Measurements from ENCODE around the gene ZNF70.

The ZNF70 gene

GRCh38 chr22:23714596-23715578 is 36.0 kb downstream of the ZNF70 start:
- Histone ChIP-seq H3K4me1 (ENCODE audit: control insufficient read depth, insufficient read depth, low read length) (peaks cover 4% of the 10 kb centered on the region), H3K4me3 (ENCODE audit: low read depth, low read length) (no peak overlapping the region), H3K9ac (ENCODE audit: low read length) (no peak overlapping the region), H3K27ac (ENCODE audit: low read depth, low read length) (no peak overlapping the region), H3K9me3 (ENCODE audit: control insufficient read depth, insufficient read depth, low read depth, low read length) (no peaks in the 10 kb centered on the region), H3K27me3 (ENCODE audit: control insufficient read depth, insufficient read depth, low read length) (no peaks in the 10 kb centered on the region), H3K36me3 (ENCODE audit: control insufficient read depth, insufficient read depth, low read length) (peaks cover 44% of the 10 kb centered on the region)

GRCh38 chr22:23713696-23714595 is 37.0 kb downstream of the ZNF70 start:
- no peaks in the 10 kb centered on the region for H3K27me3 ChIP-seq (ENCODE audit: control insufficient read depth, insufficient read depth, low read length)
- no peak overlapping the region for H3K27ac ChIP-seq (ENCODE audit: low read depth, low read length)
- H3K4me1 ChIP-seq (ENCODE audit: control insufficient read depth, insufficient read depth, low read length): peaks cover 4% of the 10 kb centered on the region
- H3K36me3 ChIP-seq (ENCODE audit: control insufficient read depth, insufficient read depth, low read length): peaks cover 53% of the 10 kb centered on the region
- no peak overlapping the region for H3K4me3 ChIP-seq (ENCODE audit: low read depth, low read length)
- H3K9me3 ChIP-seq (ENCODE audit: control insufficient read depth, insufficient read depth, low read depth, low read length): no peaks in the 10 kb centered on the region
- H3K9ac ChIP-seq (ENCODE audit: low read length): no peak overlapping the region

GRCh38 chr22:23712256-23712655 is 38.7 kb downstream of the ZNF70 start:
- H3K4me1 ChIP-seq (ENCODE audit: control insufficient read depth, insufficient read depth, low read length): no peaks in the 10 kb centered on the region
- H3K4me3 ChIP-seq (ENCODE audit: low read depth, low read length): no peak overlapping the region
- no peak overlapping the region for H3K27ac ChIP-seq (ENCODE audit: low read depth, low read length)
- H3K9me3 ChIP-seq (ENCODE audit: control insufficient read depth, insufficient read depth, low read depth, low read length): no peaks in the 10 kb centered on the region
- no peaks in the 10 kb centered on the region for H3K27me3 ChIP-seq (ENCODE audit: control insufficient read depth, insufficient read depth, low read length)
- no peak overlapping the region for H3K9ac ChIP-seq (ENCODE audit: low read length)
- H3K36me3 ChIP-seq (ENCODE audit: control insufficient read depth, insufficient read depth, low read length): peaks cover 69% of the 10 kb centered on the region

GRCh38 chr22:23709107-23709506 is 41.8 kb downstream of the ZNF70 start:
- H3K27me3 ChIP-seq (ENCODE audit: control insufficient read depth, insufficient read depth, low read length): no peaks in the 10 kb centered on the region
- no peak overlapping the region for H3K4me3 ChIP-seq (ENCODE audit: low read depth, low read length)
- no peaks in the 10 kb centered on the region for H3K4me1 ChIP-seq (ENCODE audit: control insufficient read depth, insufficient read depth, low read length)
- H3K36me3 ChIP-seq (ENCODE audit: control insufficient read depth, insufficient read depth, low read length): peaks cover 90% of the 10 kb centered on the region
- no peak overlapping the region for H3K9ac ChIP-seq (ENCODE audit: low read length)
- H3K27ac ChIP-seq (ENCODE audit: low read depth, low read length): no peak overlapping the region
- H3K9me3 ChIP-seq (ENCODE audit: control insufficient read depth, insufficient read depth, low read depth, low read length): no peaks in the 10 kb centered on the region

- H3K9ac ChIP-seq (ENCODE audit: low read length): no peak overlapping the region
- no peak overlapping the region for H3K27ac ChIP-seq (ENCODE audit: low read depth, low read length)
- no peaks in the 10 kb centered on the region for H3K4me1 ChIP-seq (ENCODE audit: control insufficient read depth, insufficient read depth, low read length)
- no peaks in the 10 kb centered on the region for H3K27me3 ChIP-seq (ENCODE audit: control insufficient read depth, insufficient read depth, low read length)
- no peak overlapping the region for H3K4me3 ChIP-seq (ENCODE audit: low read depth, low read length)
- peaks cover 85% of the 10 kb centered on the region for H3K36me3 ChIP-seq (ENCODE audit: control insufficient read depth, insufficient read depth, low read length)
- H3K9me3 ChIP-seq (ENCODE audit: control insufficient read depth, insufficient read depth, low read depth, low read length): no peaks in the 10 kb centered on the region
Observed at GRCh38 chr22:23708270-23708669, 42.6 kb downstream of the ZNF70 start.

GRCh38 chr22:23705358-23705757 is 45.6 kb downstream of the ZNF70 start:
- H3K9me3 ChIP-seq (ENCODE audit: control insufficient read depth, insufficient read depth, low read depth, low read length): no peaks in the 10 kb centered on the region
- no peak overlapping the region for H3K9ac ChIP-seq (ENCODE audit: low read length)
- H3K4me1 ChIP-seq (ENCODE audit: control insufficient read depth, insufficient read depth, low read length): no peaks in the 10 kb centered on the region
- no peak overlapping the region for H3K27ac ChIP-seq (ENCODE audit: low read depth, low read length)
- peaks cover 82% of the 10 kb centered on the region for H3K36me3 ChIP-seq (ENCODE audit: control insufficient read depth, insufficient read depth, low read length)
- no peaks in the 10 kb centered on the region for H3K27me3 ChIP-seq (ENCODE audit: control insufficient read depth, insufficient read depth, low read length)
- H3K4me3 ChIP-seq (ENCODE audit: low read depth, low read length): no peak overlapping the region

- Histone ChIP-seq H3K4me1 (ENCODE audit: control insufficient read depth, insufficient read depth, low read length) (no peaks in the 10 kb centered on the region), H3K36me3 (ENCODE audit: control insufficient read depth, insufficient read depth, low read length) (peaks cover 81% of the 10 kb centered on the region), H3K9ac (ENCODE audit: low read length) (no peak overlapping the region), H3K4me3 (ENCODE audit: low read depth, low read length) (no peak overlapping the region), H3K27ac (ENCODE audit: low read depth, low read length) (no peak overlapping the region), H3K27me3 (ENCODE audit: control insufficient read depth, insufficient read depth, low read length) (no peaks in the 10 kb centered on the region), H3K9me3 (ENCODE audit: control insufficient read depth, insufficient read depth, low read depth, low read length) (no peaks in the 10 kb centered on the region)
Observed at GRCh38 chr22:23704829-23705228, 46.1 kb downstream of the ZNF70 start.

- no peaks in the 10 kb centered on the region for H3K27me3 ChIP-seq (ENCODE audit: control insufficient read depth, insufficient read depth, low read length)
- no peak overlapping the region for H3K9ac ChIP-seq (ENCODE audit: low read length)
- H3K4me1 ChIP-seq (ENCODE audit: control insufficient read depth, insufficient read depth, low read length): no peaks in the 10 kb centered on the region
- H3K9me3 ChIP-seq (ENCODE audit: control insufficient read depth, insufficient read depth, low read depth, low read length): no peaks in the 10 kb centered on the region
- H3K4me3 ChIP-seq (ENCODE audit: low read depth, low read length): no peak overlapping the region
- H3K27ac ChIP-seq (ENCODE audit: low read depth, low read length): no peak overlapping the region
- H3K36me3 ChIP-seq (ENCODE audit: control insufficient read depth, insufficient read depth, low read length): peaks cover 77% of the 10 kb centered on the region
Observed at GRCh38 chr22:23704062-23704461, 46.9 kb downstream of the ZNF70 start.

- Histone ChIP-seq H3K4me3 (ENCODE audit: low read depth, low read length) (no peak overlapping the region), H3K4me1 (ENCODE audit: control insufficient read depth, insufficient read depth, low read length) (no peaks in the 10 kb centered on the region), H3K9me3 (ENCODE audit: control insufficient read depth, insufficient read depth, low read depth, low read length) (no peaks in the 10 kb centered on the region), H3K27ac (ENCODE audit: low read depth, low read length) (no peak overlapping the region), H3K27me3 (ENCODE audit: control insufficient read depth, insufficient read depth, low read length) (no peaks in the 10 kb centered on the region), H3K36me3 (ENCODE audit: control insufficient read depth, insufficient read depth, low read length) (peaks cover 58% of the 10 kb centered on the region), H3K9ac (ENCODE audit: low read length) (no peak overlapping the region)
Observed at GRCh38 chr22:23700706-23701105, 50.2 kb downstream of the ZNF70 start.

- Histone ChIP-seq H3K27me3 (ENCODE audit: control insufficient read depth, insufficient read depth, low read length) (no peaks in the 10 kb centered on the region), H3K27ac (ENCODE audit: low read depth, low read length) (no peak overlapping the region), H3K4me1 (ENCODE audit: control insufficient read depth, insufficient read depth, low read length) (no peaks in the 10 kb centered on the region), H3K9me3 (ENCODE audit: control insufficient read depth, insufficient read depth, low read depth, low read length) (no peaks in the 10 kb centered on the region), H3K4me3 (ENCODE audit: low read depth, low read length) (no peak overlapping the region), H3K36me3 (ENCODE audit: control insufficient read depth, insufficient read depth, low read length) (peaks cover 59% of the 10 kb centered on the region), H3K9ac (ENCODE audit: low read length) (no peak overlapping the region)
Observed at GRCh38 chr22:23698673-23699235, 52.2 kb downstream of the ZNF70 start.
